ENCODE data around the gene IFRD1. TPM values are rescaled to one million over a fixed set of nuclear protein-coding genes. Genes with fewer than 3 reads are reported as not detected.

IFRD1 gene
- total and polyA plus RNA-seq, 7 donors: 22.8 to 63.7 (median 45.7) TPM

DNA sequence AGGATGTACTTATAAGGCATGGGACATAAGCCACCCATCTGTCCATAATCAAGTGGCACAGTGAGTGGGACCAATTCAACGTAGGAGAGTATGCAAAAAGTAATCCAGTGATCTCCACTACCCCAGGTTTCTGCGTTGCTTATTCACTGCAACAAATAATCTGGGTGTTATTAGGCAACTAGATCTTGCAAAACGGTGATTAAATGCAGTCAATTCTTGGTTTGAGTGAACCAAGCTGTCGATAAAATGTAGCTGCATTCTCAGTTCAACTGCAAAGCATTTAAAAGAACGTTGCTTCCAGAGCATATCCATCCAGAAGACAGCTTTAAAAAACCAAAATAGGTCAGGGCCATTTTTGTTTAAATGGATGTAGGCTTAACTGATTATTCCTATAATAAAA, 35.5 kb downstream of the IFRD1 start:
- TF ChIP-seq EP300 (IDR thresholded peaks at IDR 0.05) (no peak), CTCF (IDR thresholded peaks at IDR 0.05) (no peak), POLR2AphosphoS5 (IDR thresholded peaks at IDR 0.05) (peak in 2 of 4 donors; percentile 16 to 18), POLR2A (IDR thresholded peaks at IDR 0.05) (no peak)
- WGBS, 2 donors: 75 to 88% methylated on average over 5 of the region's 5 CpGs
- H3K4me3 ChIP-seq: no peak overlapping the region

DNA sequence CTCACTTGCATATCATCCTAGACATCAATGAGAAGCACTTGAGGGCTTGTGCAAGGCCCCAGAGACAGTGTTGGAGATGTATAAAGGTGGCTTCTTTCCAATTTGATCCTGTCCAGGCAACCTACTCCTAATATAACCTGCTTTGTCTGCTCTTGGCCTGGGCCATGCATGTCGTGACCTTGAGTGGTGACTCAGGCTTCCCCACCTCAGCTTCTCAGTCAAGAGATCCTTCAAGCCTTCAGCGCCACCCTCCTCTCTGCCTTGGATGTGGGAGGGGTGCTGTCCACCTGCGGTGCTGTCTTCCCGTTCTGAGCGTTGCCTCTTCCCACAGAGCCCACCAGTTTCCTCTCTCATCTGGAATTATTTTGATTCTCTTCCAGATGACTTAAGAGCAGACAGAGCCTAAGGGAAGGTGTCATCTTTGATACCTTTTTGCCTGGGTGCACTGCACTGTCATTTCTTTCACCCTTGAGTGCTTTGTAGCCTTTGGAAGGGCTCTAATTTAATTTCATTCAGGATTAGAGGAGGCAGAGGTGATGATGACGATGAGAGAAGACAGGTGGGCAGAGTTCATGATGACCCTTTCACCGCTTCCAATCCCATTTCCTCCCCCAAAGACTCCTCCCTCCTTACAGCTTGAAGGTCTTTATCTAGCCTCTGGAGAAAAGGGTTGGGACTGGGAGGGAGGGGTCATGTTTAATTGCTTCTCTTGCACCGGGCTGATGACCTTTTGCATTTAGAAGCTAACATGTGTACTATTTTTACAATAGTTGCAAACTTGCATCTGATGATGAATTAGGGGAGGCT, 37.4 kb downstream of the IFRD1 start:
- no peak for TF ChIP-seq POLR2A (IDR thresholded peaks at IDR 0.05)
- no peak for TF ChIP-seq EP300 (IDR thresholded peaks at IDR 0.05)
- no peak for TF ChIP-seq POLR2AphosphoS5 (IDR thresholded peaks at IDR 0.05)
- TF ChIP-seq CTCF (IDR thresholded peaks at IDR 0.05): no peak
- 92 to 95% methylated on average over 8 of the region's 8 CpGs for WGBS, 2 donors
- Histone ChIP-seq H3K27ac (no peak overlapping the region), H3K4me3 (no peak overlapping the region), H3K9me3 (no peaks in the 10 kb centered on the region), H3K36me3 (peaks cover 0 to 10% (median 0%) of the 10 kb centered on the region in 4 donors), H3K27me3 (no peaks in the 10 kb centered on the region), H3K4me1 (peaks cover 0 to 32% (median 30%) of the 10 kb centered on the region in 4 donors)
- DNase-seq: no peak
- intact Hi-C loops (cut with DNase I): no loop called here

More for the DNA sequence above, 35.5 kb downstream of the IFRD1 start:
- Histone ChIP-seq H3K27me3 (no peaks in the 10 kb centered on the region), H3K27ac (peak overlapping the region in 2 of 4 donors; percentile 80 to 86), H3K36me3 (peaks cover 0 to 10% (median 0%) of the 10 kb centered on the region in 4 donors), H3K9me3 (no peaks in the 10 kb centered on the region), H3K4me1 (peaks cover 0 to 51% (median 48%) of the 10 kb centered on the region in 4 donors)
- no peak for DNase-seq
- intact Hi-C loops (cut with DNase I): no loop called here

DNA sequence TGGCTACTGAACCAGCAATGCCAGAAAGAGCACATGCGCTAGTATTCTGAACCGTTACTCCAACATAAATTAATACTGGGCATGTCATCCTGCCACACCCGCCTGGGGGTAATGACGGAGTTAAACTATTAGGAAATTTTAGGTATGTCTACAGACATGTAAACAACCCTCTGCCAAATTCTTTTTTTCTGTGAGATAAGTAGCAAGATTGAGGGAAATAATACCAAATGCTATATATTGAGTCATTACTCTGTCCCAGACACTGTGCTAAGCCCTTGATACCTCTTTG, 37.9 kb downstream of the IFRD1 start:
- intact Hi-C loops (cut with DNase I): no loop called here
- TF ChIP-seq EP300 (IDR thresholded peaks at IDR 0.05) (no peak), POLR2A (IDR thresholded peaks at IDR 0.05) (no peak), CTCF (IDR thresholded peaks at IDR 0.05) (no peak), POLR2AphosphoS5 (IDR thresholded peaks at IDR 0.05) (no peak)
- Histone ChIP-seq H3K9me3 (no peaks in the 10 kb centered on the region), H3K4me1 (peaks cover 0 to 27% (median 26%) of the 10 kb centered on the region in 4 donors), H3K27ac (no peak overlapping the region), H3K36me3 (peaks cover 0 to 10% (median 0%) of the 10 kb centered on the region in 4 donors), H3K27me3 (no peaks in the 10 kb centered on the region), H3K4me3 (no peak overlapping the region)
- WGBS, 2 donors: 96% methylated on average over 4 of the region's 4 CpGs
- DNase-seq: no peak

- Histone ChIP-seq H3K27ac (no peak overlapping the region), H3K27me3 (no peaks in the 10 kb centered on the region), H3K9me3 (no peaks in the 10 kb centered on the region), H3K4me3 (no peak overlapping the region), H3K36me3 (peaks cover 0 to 10% (median 0%) of the 10 kb centered on the region in 4 donors), H3K4me1 (peaks cover 0 to 13% (median 5%) of the 10 kb centered on the region in 4 donors)
- intact Hi-C loops (cut with DNase I): loop anchor here (10.0 kb wide), 1 partner anchor 537 kb away; no protein-coding TSS in a partner anchor
- no peak for DNase-seq
- 41 to 77% methylated on average over 2 of the region's 2 CpGs for WGBS, 2 donors
- TF ChIP-seq EP300 (IDR thresholded peaks at IDR 0.05): no peak
- TF ChIP-seq CTCF (IDR thresholded peaks at IDR 0.05): no peak
- no peak for TF ChIP-seq POLR2AphosphoS5 (IDR thresholded peaks at IDR 0.05)
- TF ChIP-seq POLR2A (IDR thresholded peaks at IDR 0.05): no peak
Measured at GRCh38 chr7:112492186-112492585, 41.9 kb downstream of the IFRD1 start.

Measured in sigmoid colon (tissue), 7 donors.